ENCODE results near the gene TNFRSF1A. TPM values are rescaled to one million over a fixed set of nuclear protein-coding genes. Genes with fewer than 3 reads are reported as not detected.
A peak's percentile ranks its signal among the peaks of the same experiment; 100 is the strongest.

The TNFRSF1A gene
- total RNA-seq (ENCODE audit: insufficient read depth, low replicate concordance) = 90.5 TPM

DNA sequence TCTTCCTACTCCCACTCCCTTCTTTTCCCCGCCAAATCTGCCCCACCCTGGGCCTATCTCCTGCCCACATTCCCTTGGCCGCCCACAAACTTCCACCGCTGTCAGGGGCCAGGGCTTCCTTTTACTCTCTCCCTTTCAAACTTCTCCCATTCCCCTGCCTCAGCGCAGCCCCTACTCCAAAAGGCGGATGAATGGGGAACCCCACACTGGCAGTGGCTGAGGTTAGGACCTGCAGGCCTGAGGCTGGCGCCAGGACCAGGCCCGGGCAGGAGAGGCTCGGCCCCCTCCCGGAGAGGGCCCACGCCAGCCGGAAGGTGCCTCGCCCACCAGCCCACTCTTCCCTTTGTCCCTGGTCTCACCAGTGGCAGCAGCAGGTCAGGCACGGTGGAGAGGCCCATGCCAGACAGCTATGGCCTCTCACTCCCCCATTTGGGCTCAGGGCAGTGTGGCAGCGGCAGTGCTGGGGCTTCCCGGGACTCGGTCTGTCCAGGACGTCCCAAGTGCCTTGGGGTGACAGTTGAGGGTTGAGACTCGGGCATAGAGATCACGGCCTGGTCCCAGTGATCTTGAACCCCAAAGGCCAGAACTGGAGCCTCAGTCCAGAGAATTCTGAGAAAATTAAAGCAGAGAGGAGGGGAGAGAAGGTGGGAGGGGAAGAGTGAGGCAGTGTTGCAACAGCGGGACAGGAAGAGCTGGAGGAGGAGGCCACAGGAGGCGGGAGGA is at the start of gene TNFRSF1A:
Gene TNFRSF1A, minus strand, starts transcription at position 660 of the 723 bp plus-strand sequence. Its CDS starts 262 bp downstream, at position 398.
- DNase-seq (ENCODE audit: low spot score) = peak; percentile 94

DNA sequence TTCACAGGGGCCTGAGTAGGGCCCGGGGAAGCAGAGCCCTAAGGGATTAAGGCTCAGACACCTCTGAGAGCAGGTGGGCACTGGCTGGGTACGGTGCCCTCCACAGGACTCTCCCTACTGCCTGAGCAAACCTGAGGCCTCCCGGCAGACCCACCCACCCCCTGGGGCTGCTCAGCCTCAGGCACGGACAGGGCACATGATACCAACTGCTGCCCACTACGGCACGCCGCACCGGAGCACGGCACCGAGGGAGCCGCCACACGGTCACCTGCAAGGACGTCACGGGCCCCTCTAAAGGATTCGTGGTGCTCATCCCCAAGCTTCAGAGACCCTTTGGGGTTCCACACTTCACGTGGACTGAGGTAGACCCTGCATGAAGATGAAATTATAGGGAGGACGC is 49.1 kb upstream of the TNFRSF1A start:
- no peak for DNase-seq (ENCODE audit: low spot score)

DNA sequence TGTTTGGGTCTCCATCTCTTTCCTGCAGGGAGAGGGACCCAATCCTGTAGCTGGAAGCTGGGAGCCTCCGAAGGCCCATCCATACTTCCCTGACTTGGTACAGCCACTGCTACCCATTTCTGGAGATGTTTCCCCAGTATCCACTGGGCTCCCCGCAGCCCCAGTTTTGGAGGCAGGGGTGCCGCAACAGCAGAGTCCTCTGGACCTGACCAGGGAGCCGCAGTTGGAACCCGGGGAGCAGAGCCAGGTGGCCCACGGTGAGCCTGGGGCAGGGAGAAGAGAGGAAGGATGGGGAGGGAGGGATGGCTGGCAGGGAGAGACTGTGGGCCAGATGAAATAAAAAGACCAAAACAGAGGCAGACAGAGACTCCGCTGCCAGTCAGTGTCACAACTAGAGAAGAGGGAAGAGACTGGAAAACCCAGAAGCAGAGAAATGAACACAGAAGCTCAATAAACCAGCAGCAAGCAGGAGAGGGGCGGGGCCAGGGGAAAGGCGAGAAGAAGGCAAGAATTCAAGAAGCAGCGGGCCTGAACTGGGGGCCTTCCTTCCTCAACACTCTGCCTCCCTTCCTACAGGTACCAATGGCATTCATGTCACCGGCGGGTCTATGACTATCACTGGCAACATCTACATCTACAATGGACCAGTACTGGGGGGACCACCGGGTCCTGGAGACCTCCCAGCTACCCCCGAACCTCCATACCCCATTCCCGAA is 48.4 kb upstream of the TNFRSF1A start:
- no peak for DNase-seq (ENCODE audit: low spot score)

DNA sequence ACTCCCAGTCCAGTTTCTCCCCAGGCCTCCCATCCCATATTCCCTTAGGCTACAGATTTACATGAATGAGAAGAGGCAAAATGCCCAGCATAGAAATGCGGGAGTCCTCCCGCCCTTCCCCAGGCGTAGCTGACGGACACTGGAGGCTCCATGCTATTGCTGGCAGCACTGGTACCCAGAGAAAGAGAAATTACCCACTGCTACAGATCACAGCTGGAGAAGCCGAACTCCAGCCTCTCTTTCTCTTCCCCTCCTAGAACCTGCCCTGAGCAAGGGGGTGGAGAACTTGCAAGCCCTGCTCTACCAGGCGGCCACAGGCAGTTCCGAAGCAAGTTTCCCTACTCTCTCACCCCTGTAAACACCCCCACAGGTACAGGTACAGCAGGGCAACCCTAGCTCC is 45.7 kb upstream of the TNFRSF1A start:
- no peak for DNase-seq (ENCODE audit: low spot score)

DNA sequence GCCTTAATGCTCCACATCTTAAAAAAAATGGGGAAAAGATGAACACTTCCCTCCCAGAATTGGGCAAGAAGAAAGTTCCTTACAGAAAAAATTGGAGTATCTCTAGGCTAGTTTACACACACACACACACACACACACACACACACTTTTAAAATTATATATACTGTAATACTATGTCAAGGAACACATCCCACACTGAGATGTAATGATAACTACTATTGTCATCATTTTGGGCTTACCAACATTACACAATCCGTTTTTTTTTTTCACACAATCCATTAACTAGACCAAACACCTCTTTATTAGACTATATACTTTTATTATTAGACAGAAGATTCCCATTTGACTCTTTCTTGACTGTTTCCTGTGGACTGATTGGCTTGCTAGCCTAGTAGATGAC is 44.6 kb upstream of the TNFRSF1A start:
- DNase-seq (ENCODE audit: low spot score) = no peak

DNA sequence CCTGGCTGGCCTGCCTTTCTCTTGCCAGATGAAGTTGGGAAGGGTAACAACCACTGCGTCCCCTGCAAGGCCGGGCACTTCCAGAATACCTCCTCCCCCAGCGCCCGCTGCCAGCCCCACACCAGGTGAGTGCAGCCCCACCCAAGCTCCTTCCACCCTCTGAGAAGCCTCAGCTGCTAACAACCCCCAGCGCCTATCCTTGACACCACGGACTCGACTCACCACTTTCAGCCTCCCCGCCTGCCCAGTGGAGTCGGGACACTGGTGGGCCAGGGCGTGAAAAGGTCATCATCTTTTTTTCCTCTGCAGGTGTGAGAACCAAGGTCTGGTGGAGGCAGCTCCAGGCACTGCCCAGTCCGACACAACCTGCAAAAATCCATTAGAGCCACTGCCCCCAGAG is 44.2 kb upstream of the TNFRSF1A start:
- DNase-seq (ENCODE audit: low spot score) = no peak

DNA sequence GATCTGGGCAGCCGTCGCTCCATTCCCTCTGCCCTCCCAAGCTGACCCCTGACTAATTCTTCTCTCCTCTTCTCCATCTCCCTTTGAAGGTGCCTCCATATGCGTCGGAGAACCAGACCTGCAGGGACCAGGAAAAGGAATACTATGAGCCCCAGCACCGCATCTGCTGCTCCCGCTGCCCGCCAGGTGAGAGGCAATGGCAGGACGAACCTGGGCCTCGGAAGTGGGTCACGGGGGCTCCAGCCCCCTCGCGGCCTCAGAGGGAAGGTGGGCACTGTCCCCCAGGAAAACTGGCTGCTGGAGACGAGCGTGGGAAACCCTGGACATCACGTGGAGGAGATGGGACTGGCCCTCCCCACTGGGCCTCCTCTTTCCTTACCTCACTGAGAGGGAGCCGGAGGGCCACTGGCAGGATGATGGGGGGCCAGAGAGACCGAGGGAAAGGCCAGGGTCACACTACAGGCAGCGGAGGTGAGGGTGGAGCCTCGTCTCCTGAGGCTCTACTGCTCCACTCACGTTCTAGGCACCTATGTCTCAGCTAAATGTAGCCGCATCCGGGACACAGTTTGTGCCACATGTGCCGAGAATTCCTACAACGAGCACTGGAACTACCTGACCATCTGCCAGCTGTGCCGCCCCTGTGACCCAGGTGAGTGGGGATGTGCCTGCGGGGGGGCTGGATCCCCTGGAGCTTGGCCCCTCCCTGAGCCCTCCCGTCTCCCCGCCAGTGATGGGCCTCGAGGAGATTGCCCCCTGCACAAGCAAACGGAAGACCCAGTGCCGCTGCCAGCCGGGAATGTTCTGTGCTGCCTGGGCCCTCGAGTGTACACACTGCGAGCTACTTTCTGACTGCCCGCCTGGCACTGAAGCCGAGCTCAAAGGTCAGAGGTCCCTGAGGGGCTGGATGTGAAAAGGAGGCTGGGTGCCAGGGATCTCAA is 42.9 kb upstream of the TNFRSF1A start:
- no peak for DNase-seq (ENCODE audit: low spot score)

DNA sequence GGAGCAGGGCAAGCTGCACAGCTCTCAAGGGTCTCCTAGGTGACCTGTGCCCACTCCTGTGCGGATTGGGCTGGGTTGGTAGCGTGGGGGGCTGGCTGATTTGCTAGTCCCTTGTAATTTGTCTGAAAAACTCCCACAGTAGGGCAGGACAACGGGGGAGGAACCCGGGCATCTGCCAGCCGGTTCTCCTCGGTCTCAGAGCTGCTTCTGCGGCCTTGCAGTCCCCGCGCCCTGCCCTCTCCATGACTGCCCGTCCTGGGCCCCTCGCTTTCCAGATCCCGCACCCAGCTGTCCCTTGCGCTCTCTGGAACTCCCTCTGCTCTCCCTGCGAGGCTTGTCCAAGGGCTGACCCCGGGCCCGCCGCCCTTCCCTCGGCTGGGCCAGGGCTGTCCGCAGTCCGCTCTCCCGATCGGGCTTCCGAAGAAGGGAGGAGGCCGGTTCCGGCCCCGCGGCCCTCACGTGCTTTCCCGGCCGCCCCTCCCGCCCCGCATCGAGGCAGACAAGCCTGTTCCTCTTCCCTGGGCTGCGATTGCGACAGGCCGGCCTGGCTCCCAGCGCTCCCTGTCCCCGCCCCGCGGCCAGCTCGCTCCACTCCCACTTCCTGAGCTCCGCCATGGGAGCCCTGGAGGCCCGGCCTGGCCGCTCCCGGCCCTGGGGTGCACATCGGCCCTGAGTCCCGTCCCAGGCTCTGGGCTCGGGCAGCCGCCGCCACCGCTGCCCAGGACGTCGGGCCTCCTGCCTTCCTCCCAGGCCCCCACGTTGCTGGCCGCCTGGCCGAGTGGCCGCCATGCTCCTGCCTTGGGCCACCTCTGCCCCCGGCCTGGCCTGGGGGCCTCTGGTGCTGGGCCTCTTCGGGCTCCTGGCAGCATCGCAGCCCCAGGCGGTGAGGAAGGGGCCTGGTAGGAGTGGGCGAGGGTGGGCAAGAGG is 42.0 kb upstream of the TNFRSF1A start, which contains the start of gene LTBR:
Gene LTBR, plus strand, starts transcription at position 591 of the 927 bp plus-strand sequence. Its CDS starts 197 bp downstream, at position 788.
- DNase-seq (ENCODE audit: low spot score) = peak; percentile 97

DNA sequence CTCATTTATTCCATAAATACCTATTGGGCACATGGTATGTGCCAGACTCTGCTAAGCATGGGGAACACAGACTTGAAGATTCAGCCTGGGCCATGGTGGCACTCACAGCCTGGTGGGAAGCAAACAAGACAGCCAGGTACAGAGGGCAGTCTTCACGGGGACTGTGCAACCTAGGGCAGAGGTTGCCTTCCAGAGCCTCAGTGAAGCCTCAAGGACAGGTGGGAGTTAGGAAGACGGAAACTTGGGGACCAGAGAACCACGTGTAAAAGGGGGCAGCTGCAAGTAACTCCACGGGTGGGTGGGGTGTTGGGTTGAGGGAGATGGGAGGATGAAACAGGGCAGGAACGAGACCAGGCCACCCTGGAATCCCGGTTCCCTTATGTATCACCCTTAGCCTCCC is 41.1 kb upstream of the TNFRSF1A start:
- DNase-seq (ENCODE audit: low spot score) = no peak

DNA sequence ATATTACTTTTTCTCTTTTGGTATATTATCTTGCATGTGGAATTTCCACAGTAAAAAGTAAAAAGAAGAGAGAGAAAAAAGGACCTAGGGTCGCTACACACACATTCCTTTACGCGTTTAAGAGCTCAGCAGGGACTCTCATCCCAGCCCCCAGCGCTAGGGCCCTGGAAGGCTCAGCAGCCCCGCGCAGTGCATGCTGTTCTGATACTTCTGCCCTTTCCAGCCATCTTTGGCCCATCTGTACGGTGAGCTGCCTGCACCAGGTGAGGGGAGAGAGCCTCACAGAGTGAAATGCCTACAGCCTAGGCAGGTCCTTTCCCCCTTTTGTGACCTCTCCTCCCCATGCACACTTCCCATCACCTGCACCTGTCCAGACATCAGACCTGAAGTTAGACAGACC is 40.5 kb upstream of the TNFRSF1A start:
- no peak for DNase-seq (ENCODE audit: low spot score)

DNA sequence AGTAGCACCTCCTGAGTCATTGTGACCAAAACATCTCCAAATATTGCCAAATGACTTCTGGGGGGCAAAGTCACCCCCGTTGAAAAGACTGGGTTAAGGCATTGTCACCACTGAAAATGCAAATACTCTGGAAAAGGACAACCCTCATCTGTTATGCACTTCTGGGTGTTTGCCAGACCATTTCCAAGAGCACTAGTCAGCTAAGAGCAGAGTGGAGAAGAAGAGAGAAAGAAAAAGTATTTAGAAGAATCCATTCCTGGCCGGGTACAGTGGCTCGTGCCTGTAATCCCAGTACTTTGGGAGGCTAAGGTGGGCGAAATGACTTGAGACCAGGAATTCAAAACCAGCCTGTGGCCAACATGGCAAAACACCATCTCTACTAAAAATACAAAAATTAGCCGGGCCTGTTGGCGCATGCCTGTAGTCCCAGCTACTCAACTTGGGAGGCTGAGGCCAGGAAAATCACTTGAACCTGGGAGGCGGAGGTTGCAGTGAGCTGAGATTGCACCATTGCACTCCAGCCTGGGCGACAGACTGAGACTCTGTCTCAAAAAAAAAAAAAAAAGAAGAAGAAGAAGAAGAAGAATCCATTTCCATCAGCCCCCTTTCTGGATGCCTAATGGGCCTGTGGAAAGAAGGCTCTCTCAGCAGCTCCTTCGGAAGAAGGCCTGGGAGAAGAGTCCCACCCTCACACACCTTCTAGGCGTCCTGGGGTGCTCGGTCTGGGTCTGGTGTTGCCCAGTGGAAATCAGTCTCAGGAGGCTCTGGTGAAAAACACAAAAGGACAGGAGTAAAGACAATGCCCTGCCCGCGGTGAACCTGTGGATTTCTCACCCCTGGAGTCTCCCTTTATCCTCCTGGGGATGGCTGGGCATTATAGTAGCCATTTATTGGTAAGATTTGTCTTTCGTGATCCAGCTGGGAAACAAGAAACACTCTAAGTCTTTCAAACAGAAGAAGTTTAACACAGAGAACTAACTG is 38.6 kb upstream of the TNFRSF1A start:
- DNase-seq (ENCODE audit: low spot score) = no peak

DNA sequence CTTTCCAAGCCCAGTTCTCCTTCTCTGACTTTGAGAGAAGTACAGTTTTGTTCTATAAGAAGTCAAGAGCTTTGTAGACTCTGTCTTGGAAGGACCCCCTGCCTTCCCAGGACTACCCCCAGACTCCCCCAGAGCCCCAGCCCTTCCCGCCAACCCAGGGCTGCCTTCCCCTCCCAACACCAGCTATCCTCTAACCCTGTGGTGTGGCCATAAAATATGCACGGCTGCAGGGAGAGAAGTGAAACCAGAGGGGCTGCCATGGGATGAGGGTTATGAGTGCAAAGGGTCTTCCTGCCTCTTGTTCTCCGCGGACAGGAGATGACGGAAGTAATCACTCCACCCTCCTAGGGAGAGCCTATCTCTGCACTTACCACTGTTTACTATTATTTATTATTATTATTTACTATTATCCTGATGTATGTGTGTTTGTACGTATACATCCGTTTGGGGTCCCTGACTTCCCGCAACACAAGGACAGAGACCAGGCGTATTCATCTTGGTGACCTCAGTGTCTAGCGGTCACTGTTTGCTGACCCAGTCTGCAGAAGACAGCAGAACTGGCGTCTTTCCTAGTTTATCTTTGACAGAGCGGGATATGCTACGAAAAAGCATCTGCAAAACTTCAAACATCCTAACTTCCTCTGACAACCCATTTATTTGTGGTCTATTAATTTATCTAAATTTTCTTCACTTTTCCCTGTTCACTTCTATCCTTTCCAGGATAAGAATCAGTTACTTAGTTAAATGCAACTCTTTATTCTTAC is 37.0 kb upstream of the TNFRSF1A start:
- no peak for DNase-seq (ENCODE audit: low spot score)

DNA sequence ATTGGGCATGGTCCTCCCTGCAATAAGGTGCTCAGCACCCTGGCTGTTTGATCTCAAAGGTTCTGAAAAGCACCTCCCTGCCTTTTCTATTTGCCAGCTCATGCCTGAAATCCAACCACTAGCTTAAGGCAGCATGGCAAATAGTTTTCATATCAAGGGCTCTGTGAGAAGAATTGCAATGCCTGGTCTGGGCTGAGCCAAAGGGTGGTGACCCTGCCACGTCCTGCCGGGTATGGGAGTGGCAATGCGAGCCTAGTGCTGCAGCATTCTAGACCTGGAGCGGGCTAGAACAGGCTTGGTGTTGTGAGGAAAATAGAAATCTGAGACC is 35.8 kb upstream of the TNFRSF1A start:
- peak; percentile 61 for DNase-seq (ENCODE audit: low spot score)

DNA sequence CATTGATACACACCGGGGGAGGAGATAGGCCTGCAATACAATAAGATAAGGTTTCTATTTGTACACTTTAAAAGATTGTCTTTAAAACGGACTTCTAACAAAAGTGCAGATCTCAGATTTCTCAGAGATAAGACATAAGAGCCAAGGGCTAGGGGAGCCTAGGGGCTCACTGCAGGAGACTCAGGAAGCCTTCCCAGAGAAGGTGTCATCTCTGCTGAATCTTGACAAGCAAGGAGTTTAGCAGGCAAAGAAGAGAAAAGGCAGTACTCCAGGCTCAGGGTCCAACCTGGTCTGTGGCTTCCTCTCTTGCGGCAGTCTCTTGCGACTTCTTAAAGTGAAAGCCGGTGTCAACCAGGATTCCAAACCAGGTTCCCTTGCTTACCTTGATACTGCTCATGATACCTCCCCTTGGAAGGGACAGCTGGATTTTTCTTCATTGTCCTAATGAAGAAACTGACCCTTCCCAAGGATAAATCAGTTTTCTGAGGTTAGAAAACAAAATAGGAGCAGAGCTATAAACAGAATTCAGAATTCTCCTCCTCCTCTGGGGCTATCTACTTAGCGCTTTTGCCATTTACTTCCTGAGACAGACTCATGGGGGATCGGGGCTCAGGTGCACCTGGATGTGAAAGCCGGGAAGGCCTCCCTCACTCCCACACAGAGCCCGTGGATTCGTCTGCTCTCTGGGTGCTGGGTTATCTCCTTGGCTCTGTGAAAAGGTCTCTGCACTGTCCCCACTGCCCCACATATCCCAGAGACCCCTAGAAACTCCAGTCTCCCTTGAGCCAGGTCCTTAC is 35.2 kb upstream of the TNFRSF1A start:
- DNase-seq (ENCODE audit: low spot score) = no peak

DNA sequence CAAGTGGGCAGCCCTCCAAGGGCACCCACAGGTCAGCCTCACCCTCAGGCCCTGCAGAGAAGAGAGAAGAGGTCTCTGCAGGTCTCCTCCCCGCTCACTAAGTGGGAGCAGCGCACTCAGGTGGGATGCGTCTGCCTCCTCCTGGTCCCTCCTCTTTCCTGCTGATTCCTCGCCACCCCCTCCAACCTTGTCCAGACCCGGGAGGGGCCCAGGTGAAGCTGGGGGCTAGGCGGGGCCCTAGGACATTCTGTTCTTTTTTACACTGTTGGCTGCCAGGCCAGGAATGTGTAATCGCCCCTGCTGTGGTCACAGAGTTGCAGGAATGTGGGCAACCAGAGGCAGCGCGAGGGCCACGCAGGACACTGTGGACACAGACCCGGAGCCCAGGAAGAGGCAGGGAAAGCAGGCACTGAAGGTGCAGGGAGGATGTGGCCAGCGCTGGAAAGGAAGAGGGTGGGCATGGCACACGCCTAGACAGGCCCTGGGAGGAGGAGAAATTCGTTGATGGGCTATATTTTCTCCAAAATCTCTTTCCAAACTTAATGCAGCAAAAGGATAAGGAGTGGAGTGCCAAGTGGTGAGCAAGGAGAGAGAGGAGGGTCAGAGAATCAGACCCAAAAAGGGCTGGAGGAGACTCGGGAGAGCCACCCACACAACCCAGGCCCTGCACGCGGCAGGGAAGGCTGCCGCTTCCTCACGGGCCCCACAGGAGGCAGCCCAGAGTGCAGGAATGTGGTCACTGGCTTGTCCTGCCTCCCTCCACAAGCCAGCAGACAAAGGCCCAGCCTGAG is 34.4 kb upstream of the TNFRSF1A start:
- peak; percentile 69 for DNase-seq (ENCODE audit: low spot score)

DNA sequence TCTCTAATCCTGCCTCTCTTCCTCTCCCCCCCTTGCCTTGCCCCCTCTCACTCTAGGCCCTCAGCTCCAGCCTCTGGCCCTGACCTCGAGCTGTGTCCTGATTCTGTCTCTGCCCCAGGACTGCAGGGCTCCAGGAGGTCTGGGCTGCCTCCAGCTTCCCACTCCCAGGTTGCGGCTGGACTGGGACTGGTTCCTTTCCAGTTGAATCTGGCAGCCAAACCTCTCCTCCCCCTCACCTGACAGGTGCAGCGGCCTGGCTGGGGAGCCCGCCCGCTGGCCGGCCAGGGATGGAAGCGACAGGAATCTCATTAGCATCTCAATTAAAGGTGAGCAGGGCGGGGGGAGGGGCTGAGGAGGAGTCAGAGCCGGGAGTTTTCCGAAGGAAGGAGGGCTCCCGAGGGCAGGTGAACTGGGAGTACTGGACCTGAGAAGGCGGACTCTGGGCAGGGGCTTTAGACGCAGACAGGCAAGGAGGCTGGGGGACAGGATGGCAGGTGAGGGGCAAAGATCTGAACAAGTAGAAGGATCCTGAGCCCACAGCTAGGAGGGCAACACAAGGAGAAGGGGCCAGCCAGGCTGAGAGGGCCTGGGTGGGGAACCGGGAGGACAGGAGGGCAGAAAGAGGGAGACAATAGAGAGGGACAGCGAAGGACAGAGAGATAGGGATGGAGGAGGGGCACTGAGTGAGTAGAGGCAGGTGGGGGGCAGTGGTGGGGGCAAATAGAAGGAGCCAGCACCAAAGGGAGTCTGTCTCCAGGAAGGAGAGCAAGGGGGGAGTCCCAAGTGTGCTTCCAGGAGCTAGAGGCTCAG is 33.6 kb upstream of the TNFRSF1A start, which contains the start of gene SCNN1A:
Gene SCNN1A, minus strand, starts transcription at position 295 of the 810 bp plus-strand sequence. CDS start 780 bp downstream, outside the sequence.
- DNase-seq (ENCODE audit: low spot score) = no peak
